GM21825 (cell line): ENCODE data around the gene SPO11.

Experiments
- ATAC-seq: cut with Tn5 transposase; IDR thresholded peaks from one replicate; pipeline ENCODE4 v1.9.1; 2021; ENCODE audit warnings: mild to moderate bottlenecking, moderate library complexity; ENCODE audit not compliant: unreplicated experiment

The SPO11 gene

GRCh38 chr20:57372581-57373350, 43.2 kb downstream of the SPO11 start:
- ATAC-seq = no peak

DNA sequence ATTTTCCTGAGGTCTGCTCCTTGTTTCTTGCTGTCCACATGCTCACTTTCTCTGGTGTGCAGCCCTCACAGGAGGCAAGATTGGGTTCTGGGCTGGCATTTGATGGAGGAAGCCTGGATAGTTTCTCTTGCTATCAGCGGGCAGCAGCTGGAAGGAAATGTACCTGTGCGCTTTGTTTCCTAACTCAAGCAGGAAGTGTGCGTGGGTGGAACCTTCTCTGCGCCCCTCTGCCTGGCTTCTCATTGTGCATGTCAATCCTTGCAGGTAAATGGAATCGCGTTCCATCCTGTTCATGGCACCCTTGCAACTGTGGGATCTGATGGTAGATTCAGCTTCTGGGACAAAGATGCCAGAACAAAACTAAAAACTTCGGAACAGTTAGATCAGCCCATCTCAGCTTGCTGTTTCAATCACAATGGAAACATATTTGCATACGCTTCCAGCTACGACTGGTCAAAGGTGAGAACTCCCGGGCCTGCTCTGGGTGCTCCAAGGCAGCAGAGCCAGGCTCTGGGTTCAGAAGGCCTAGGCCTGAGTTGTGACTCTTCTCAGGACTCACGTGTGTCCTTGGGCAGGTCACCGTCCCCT, 44.8 kb downstream of the SPO11 start:
- no peak for ATAC-seq

DNA sequence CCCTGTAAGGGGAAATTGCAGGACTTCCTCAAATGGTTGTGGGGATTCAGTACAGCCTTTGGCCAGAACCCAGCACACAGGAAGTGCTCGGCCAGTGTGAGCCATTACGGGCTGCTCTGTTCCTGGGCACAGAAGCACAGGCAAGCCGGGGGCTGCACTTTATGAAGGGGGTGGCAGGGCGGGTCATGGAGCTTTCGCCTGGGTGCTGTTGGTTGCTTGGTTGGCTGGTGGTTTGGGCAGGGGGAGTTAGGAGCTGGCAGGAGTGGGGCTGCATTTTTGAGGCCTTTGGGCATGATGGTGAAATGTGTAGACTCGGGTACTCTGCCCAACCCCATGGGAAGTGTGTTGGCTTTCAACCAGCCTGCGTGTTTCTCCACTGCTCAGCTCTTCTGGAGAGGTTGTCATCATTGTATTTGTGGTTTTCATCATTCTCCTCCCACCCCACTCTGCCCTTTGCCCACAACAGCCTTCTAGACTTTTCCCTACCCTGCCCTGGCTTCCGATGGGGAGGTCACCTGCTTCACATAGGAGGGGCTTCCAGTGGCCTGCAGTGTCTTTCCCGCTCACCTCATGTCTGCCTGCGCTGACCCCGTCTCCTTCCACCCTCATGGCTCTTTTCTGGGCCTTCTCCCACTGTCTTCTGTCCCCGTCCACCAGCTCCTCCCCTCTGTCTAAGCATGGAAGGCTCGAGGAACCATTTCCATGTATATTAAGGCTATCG, 45.5 kb downstream of the SPO11 start:
- no peak for ATAC-seq

DNA sequence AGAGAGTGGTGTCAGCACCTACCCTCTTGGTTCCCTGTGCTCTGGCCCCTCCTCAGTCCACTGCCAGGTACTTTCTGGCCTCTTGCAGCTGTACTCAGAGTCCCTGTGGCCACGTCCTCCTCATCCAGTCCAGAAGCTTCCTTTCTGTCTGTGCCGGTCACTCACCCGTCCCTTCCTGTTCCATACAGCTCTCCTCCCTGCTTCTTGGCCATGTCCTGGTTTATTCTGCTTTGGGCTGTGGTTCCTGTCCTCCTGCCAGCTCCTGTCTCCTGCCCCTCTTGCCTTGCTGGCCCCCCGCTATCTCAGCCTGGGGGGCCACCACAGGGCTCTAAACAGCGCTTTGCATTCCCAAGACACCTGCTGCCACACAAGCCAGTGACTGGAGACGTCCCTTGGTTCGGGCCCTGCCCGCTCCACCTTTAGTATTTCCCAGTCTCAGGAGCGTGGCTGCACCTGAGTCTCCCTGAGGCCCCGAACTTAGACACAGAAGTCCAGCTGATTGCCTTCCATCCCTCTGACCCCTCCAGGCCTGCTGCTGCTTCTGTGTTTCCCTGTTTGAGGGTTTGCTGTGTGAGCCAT, 46.1 kb downstream of the SPO11 start:
- no peak for ATAC-seq

DNA sequence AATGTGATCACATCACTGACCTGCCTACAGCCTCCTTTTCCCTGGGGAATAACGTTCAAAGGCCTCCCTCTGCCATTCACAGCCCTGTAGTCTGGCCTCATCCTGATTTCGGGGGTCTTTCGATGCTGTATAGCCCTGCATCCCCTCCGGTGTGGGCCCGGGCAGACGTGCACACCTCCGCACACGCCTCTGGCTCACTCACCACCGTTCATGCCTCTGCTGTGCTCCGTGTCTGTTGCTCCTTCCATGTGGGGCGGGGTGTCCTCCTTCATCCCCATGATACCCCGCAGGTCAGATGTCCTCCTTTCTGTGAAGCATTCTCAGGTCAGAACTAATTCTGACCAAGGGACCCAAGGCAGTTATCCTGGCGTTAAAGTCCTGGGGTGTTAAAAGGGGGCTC, 47.7 kb downstream of the SPO11 start:
- no peak for ATAC-seq

GRCh38 chr20:57378107-57378506, 48.5 kb downstream of the SPO11 start:
- no peak for ATAC-seq

DNA sequence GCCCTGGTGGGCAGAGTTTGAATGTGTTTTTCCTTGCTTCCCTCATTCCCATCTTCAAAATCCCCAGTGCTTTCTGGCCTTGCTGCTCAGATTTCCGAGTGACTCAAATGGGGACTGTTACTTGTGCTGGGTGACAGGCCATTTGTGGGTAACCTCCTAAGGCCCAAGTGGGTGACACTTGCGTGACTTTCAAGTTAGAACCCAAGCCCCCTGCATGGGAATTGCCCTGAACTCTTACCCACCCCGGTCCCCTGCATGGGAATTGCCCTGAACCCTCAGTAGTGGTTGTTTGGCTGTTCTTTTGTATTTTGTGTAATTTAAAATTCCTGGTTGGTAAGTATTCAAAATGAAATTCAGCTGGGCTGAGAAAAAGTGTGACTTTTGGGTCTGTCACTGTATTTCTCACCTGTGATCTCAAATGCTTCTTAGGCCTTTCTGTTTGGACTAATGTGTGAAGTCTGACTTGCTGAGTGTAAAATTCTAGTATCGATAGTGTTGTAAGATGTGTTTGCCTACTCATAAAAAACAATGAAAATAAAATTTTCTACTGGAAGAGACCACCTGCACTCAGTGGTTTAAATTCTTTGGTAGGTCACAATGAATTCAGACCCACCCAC, 49.2 kb downstream of the SPO11 start:
- no peak for ATAC-seq

DNA sequence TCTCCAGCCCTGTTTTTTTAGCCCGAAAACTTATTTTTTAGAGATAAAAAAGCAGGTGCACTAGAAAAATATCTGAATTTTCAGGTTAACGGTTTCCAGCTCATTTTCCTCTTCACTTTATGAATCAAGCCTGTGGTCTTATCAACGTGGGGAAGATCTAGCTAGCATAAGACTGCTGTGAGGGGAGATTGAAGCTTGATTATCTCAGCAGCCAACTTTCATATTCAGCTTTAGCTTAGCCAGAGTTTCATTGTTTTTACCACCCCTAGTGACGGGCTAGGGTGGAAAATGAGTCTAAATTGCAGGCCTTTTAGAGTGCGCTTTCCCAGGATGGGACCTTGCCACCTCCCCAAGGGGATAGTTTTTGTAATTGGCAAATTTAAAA, 49.7 kb downstream of the SPO11 start:
- ATAC-seq = no peak

GRCh38 chr20:57380081-57380750, 50.6 kb downstream of the SPO11 start:
- no peak for ATAC-seq

GRCh38 chr20:57381596-57382503, 52.2 kb downstream of the SPO11 start:
- peak; percentile 57 for ATAC-seq

- ATAC-seq = no peak
Measured at GRCh38 chr20:57382516-57382915, 52.9 kb downstream of the SPO11 start.

GRCh38 chr20:57383447-57384347, 54.1 kb downstream of the SPO11 start:
- ATAC-seq = no peak

DNA sequence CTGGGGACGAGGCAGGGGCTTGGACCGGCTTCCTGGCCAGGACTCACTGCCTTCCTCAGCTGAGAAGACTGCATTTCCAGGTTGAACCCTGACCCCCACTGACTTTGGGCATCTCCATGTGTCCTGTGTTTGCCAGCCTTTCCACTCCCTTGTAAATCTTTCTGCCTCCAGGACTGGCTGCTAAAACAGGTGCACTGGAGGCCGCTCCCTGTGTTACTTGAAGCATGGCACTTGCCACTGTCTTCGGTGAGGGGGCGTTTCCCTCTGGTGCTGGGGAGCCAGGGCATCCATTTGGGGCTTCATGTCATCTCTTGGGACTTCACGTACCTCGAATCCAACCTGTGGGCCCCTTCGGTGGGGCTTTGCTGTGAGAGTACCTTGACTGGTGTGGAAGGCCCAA, 54.9 kb downstream of the SPO11 start:
- no peak for ATAC-seq

DNA sequence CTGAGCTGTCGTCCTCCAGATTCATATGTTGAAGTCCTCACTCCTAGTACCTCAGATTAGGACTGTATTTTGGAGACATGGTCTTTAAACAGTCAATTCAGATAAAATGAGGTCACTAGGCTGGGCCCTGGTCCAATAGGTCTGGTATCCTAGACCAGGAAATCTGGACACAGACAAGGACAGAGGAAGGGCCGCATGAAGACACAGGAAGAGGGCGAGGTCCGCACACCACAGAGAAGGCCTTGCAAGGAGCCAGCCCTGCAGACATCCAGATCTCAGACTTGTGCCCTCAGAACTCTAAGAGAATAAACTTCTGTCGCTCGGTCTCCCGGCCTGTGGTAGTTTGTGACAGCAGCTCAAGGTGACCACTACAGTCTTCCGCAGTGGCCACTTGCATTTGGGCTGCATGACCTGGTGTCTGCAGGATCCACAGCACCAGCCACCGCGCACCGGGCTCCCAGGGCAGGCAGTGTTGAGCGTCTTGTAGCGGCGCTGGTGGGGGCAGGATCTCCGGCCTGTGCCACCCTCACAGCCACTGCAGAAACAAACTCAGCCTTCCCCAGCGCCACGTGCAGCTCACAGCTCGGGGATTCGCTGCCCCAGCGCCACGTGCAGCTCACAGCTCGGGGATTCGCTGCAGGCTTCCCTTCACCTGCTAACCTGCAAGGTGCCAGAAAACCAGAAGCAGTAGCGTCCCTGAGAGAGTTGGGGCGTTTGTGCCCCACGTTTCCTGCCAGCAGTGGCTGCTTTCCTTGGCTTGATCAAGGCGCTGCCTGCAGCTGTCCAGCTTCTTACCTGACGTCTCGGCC, 55.6 kb downstream of the SPO11 start:
- no peak for ATAC-seq

- ATAC-seq = no peak
Measured at GRCh38 chr20:57385940-57386339, 56.3 kb downstream of the SPO11 start.

GRCh38 chr20:57386762-57387161, 57.2 kb downstream of the SPO11 start:
- no peak for ATAC-seq

GRCh38 chr20:57387463-57387862, 57.9 kb downstream of the SPO11 start:
- ATAC-seq = no peak

DNA sequence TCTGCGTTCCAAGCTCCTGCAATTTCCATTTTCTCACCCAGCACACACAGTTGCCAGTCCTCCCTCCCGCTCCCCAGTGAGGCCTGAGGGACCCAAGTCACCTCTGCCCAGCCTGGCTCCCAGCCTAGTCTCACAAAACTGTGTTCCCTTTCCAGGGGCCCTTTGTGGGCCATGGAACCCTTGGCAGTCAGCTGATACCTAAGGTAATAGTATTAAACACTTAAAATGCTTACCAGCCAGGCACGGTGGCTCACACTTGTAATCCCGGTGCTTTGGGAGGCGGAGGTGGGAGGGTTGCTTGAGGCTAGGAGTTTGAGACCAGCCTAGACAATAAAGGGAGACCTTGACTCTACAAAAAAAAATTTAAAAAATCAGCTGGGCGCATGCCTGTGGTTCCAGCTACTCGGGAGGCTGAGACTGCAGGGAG, 58.4 kb downstream of the SPO11 start:
- ATAC-seq = no peak
